T-cell (primary cell): ENCODE data around the gene DCAF5. TPM values are rescaled to one million over a fixed set of nuclear protein-coding genes. Genes with fewer than 3 reads are reported as not detected.

Experiments used
- ATAC-seq, 4 experiments: fragments of 200-7000 bp in 3 of 4; fragments of 150-1000 bp in 1 of 4; cut with Tn5 transposase; replicated peaks in 1 of 4; 1 replicate in 3 of 4; 2 replicates in 1 of 4; pipeline ENCODE4 v1.10.0; 2021; ENCODE audit warnings: moderate library complexity in 3 of 4, mild to moderate bottlenecking in 2 of 4, moderate number of reproducible peaks in 1 of 4
- CTCF ChIA-PET, 2 donors: fragments of 300-600 bp; sonication (Branson Sonifier 250); formaldehyde crosslinking; loops; one replicate each; lab custom pipeline; 2022; ENCODE audit warnings: antibody characterized with exemption in 2 of 2; lab: Charles Lee
- POLR2A ChIA-PET, 2 donors: fragments of 300-600 bp; sonication (Branson Sonifier 250); formaldehyde crosslinking; loops; one replicate each; lab custom pipeline; 2022; ENCODE audit warnings: antibody characterized with exemption in 2 of 2; lab: Charles Lee
- DNase-seq, 35 experiments: peaks; one replicate each; pipeline versions ENCODE4 v3.0.0 to v3.0.0-alpha.2; 2013 to 2023
- H3K27ac ChIP-seq: one replicate; pipeline ENCODE4 v1.5.1; 2013; ENCODE audit warnings: low read length
- H3K27me3 ChIP-seq, 2 experiments: replicated peaks in 1 of 2; 1 replicate in 1 of 2; 2 replicates in 1 of 2; pipeline versions ENCODE4 v1.6.1 to v1.7.0; 2013; ENCODE audit warnings: low read length in 1 of 2, mixed read lengths in 1 of 2; ENCODE audit not compliant: control insufficient read depth in 2 of 2, insufficient read depth in 2 of 2; ENCODE audit errors: extremely low read depth in 1 of 2
- H3K36me3 ChIP-seq, 2 donors: 1 replicate in 1 of 2; 2 replicates in 1 of 2; pipeline versions ENCODE4 v1.6.1 to v1.7.0; 2013; ENCODE audit warnings: low read length in 1 of 2; ENCODE audit not compliant: control insufficient read depth in 2 of 2, insufficient read depth in 1 of 2; ENCODE audit errors: extremely low read depth in 1 of 2
- H3K4me1 ChIP-seq, 2 experiments: 1 replicate in 1 of 2; 2 replicates in 1 of 2; pipeline versions ENCODE4 v1.6.1 to v1.7.0; 2013; ENCODE audit warnings: low read length in 2 of 2, mixed read lengths in 1 of 2; ENCODE audit not compliant: insufficient read depth in 2 of 2, control insufficient read depth in 1 of 2; ENCODE audit errors: extremely low read depth in 1 of 2
- H3K4me3 ChIP-seq, 2 donors: 1 replicate in 1 of 2; 2 replicates in 1 of 2; pipeline versions ENCODE4 v1.5.1 to v1.7.0; 2013; ENCODE audit warnings: mild to moderate bottlenecking in 2 of 2, low read length in 1 of 2, moderate library complexity in 1 of 2; ENCODE audit not compliant: control insufficient read depth in 1 of 2; ENCODE audit errors: extremely low read depth in 1 of 2
- H3K9me3 ChIP-seq: 2 replicates; pipeline ENCODE4 v1.7.0; 2013
- H3K27ac Mint-ChIP-seq, 2 donors: one replicate each; pipeline ENCODE4 v1.8.0; 2020 to 2021; ENCODE audit warnings: mild to moderate bottlenecking in 2 of 2, mixed read lengths in 2 of 2
- H3K27me3 Mint-ChIP-seq, 2 donors: one replicate each; pipeline ENCODE4 v1.8.0; 2021 to 2022; ENCODE audit warnings: mixed read lengths in 2 of 2
- H3K36me3 Mint-ChIP-seq: one replicate; pipeline ENCODE4 v1.8.0; 2021; ENCODE audit warnings: mixed read lengths
- H3K4me1 Mint-ChIP-seq, 3 donors: one replicate each; pipeline ENCODE4 v1.8.0; 2020 to 2022; ENCODE audit warnings: mixed read lengths in 3 of 3, mild to moderate bottlenecking in 1 of 3
- H3K4me3 Mint-ChIP-seq, 3 donors: one replicate each; pipeline ENCODE4 v1.8.0; 2020 to 2022; ENCODE audit warnings: mild to moderate bottlenecking in 3 of 3, mixed read lengths in 3 of 3, moderate library complexity in 3 of 3
- H3K9me3 Mint-ChIP-seq, 3 donors: one replicate each; pipeline ENCODE4 v1.8.0; 2020 to 2022; ENCODE audit warnings: mixed read lengths in 3 of 3
- WGBS: methylation state at CpG from one replicate; pipeline ENCODE4 v1.1.5; 2013; ENCODE audit warnings: missing lambda C conversion rate; ENCODE audit not compliant: insufficient coverage; 5-methylcytosine and 5-hydroxymethylcytosine counted together
- total RNA-seq, 35 experiments: library from RNA in 6 of 35; stranded (reverse) in 6 of 35; fragments of 120-200 nt in 1 of 35; gene quantifications; one replicate each; pipeline versions ENCODE4 v1.2.1 to v1.2.4 and lab custom pipeline; 2013 to 2026

DCAF5 gene
- total RNA-seq, 5 donors from 2014 or later (not counting 1 experiment from before 2014, with no cell fraction given), result 60.3 to 80.8 (median 64.2) TPM

DNA sequence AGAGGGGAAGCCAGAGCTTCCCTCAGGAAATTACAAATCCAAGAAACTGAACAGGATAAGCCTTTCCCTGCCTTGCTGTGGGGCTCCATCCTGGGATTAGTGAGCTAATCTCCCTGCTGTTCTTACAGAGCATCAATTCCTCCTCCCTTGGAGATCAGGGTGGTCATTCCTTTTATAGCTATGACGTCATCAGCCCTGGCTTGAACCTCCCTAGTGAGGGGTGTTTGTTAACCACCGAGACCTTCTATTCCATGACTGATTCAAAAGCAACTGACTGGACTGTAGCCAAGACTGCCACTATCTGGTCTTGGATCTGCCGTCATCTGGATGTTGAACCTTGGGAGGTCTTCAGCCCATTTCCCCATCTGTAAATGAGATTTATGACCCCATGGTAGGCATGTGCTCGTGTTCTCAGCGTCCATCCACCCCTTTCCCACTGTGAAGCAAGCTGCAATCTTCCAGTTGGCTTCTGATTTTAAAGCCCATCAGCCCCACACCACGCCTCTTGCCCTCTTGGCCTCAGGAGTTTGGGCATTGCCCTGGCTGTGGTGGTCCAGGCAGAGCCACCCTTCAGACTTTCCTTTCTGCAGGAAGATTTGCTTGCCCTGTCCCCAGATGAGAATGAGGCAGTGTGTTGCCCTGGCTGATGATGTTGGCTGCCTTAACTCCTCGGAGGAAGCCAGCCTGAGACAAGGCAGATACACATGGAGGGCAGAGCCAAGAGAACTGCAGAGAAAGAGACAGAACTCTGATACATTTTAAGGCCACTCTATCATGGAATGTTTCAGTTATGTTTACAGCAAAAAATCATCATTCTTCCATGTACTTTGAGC, 114.2 kb downstream of the DCAF5 start:
- no peak for ATAC-seq
- WGBS, result 51% methylated on average over 3 of the region's 7 CpGs
- Histone ChIP-seq H3K36me3 (no peaks in the 10 kb centered on the region), H3K27ac (no peak overlapping the region), H3K9me3 (no peaks in the 10 kb centered on the region), H3K4me3 (no peak overlapping the region), H3K27me3 (peaks cover 0 to 33% of the 10 kb centered on the region in 2 experiments), H3K4me1 (no peaks in the 10 kb centered on the region)
- CTCF ChIA-PET, result no interaction called here
- H3K4me3 Mint-ChIP-seq, result no peak overlapping the region
- POLR2A ChIA-PET, result interaction anchor here in 1 of 2 donors (0.6 kb wide), 1 partner anchor 30 kb away, joined by 4 read pairs; no protein-coding TSS in a partner anchor
- H3K27ac Mint-ChIP-seq, result no peak overlapping the region
- H3K27me3 Mint-ChIP-seq, result peaks cover 31 to 44% of the 10 kb centered on the region in 2 donors
- no peaks in the 10 kb centered on the region for H3K36me3 Mint-ChIP-seq
- no peak for DNase-seq
- H3K9me3 Mint-ChIP-seq, result no peaks in the 10 kb centered on the region
- H3K4me1 Mint-ChIP-seq, result peaks cover 10 to 14% (median 12%) of the 10 kb centered on the region in 3 donors

DNA sequence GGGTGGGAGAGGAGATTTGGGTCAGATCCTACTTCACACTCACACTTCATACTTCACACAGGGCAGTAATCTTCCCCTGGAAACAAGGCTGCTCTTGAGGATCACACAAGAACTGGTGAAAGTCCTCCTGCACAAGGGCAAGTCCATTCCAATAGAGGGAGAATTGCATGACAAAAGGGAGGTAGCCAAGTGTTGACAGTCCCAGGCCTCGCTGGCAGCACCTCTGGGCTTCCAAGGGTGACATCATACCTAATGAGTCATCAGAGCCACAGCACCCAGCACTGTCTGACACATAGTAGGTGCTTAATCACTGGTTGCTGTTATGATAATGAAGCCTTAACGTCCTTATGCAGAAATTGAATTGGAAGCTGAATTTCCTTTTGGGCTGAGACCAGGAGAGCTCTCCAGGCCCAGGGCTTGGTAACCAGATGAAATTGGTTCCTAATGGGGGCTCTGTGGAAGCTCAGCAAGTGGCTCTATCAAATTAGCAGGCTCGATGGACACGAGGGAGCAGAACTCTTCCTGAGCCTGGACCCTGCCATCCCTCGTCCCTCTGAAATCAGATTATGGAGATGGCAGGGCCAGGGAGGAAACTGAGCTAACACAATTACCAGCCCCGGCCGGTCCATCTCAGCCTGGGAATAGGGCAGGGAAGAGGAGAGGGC, 115.0 kb downstream of the DCAF5 start:
- Mint-ChIP-seq H3K36me3 (no peaks in the 10 kb centered on the region), H3K4me3 (no peak overlapping the region), H3K27ac (no peak overlapping the region), H3K27me3 (peaks cover 31 to 44% of the 10 kb centered on the region in 2 donors), H3K4me1 (peaks cover 5 to 8% (median 6%) of the 10 kb centered on the region in 3 donors), H3K9me3 (no peaks in the 10 kb centered on the region)
- Histone ChIP-seq H3K4me3 (no peak overlapping the region), H3K27me3 (peaks cover 0 to 31% of the 10 kb centered on the region in 2 experiments), H3K36me3 (no peaks in the 10 kb centered on the region), H3K27ac (no peak overlapping the region), H3K9me3 (no peaks in the 10 kb centered on the region), H3K4me1 (no peaks in the 10 kb centered on the region)
- DNase-seq (no peak), ATAC-seq (no peak)
- ChIA-PET CTCF (no interaction called here), POLR2A (interaction anchor here in 1 of 2 donors (0.6 kb wide), 1 partner anchor 30 kb away, joined by 4 read pairs; no protein-coding TSS in a partner anchor)
- 76% methylated on average over 4 of the region's 7 CpGs for WGBS

DNA sequence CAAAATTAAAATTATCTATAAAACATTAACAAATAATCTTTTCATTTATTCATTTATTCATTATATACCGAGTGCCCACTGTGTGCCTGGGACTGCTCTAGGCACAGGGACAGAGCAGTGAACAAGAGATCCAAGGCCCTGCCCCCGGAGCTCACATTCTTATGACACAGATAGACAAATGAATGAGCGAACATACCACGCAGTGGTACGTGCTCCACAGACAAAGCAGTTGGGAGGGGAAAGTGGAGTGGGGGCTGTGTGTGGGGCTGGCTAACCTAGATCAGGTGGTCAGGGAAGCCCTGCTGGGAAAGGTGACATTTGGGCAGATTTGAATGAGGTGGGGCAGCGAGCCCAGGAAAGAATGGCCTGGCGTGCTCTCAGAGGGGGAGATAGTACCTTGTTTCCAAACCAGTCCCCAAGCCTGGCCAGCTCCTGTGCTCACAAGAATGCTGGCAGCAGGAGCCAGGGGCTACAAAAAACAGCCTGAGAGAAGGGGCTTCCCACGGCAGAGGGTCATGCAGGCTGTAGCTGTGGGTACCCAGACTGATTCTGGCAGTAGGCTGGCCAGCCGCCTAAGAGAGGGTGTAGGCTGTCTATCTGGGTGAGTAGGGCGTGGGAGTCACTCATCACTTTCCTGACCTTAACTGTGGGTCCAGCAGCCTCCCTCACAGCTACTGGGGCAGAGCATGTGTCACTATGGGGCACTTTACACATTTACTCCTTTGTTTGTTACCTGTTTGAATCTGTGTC, 116.0 kb downstream of the DCAF5 start:
- Histone ChIP-seq H3K4me1 (no peaks in the 10 kb centered on the region), H3K4me3 (no peak overlapping the region), H3K27ac (no peak overlapping the region), H3K27me3 (peaks cover 0 to 30% of the 10 kb centered on the region in 2 experiments), H3K36me3 (no peaks in the 10 kb centered on the region), H3K9me3 (no peaks in the 10 kb centered on the region)
- H3K9me3 Mint-ChIP-seq, result no peaks in the 10 kb centered on the region
- H3K4me3 Mint-ChIP-seq, result no peak overlapping the region
- no peaks in the 10 kb centered on the region for H3K36me3 Mint-ChIP-seq
- POLR2A ChIA-PET, result no interaction called here
- H3K27me3 Mint-ChIP-seq, result peaks cover 31 to 42% of the 10 kb centered on the region in 2 donors
- WGBS, result 87% methylated on average over 8 of the region's 10 CpGs
- peaks cover 0 to 3% (median 0%) of the 10 kb centered on the region in 3 donors for H3K4me1 Mint-ChIP-seq
- CTCF ChIA-PET, result no interaction called here
- H3K27ac Mint-ChIP-seq, result no peak overlapping the region
- no peak for DNase-seq
- ATAC-seq, result no peak

DNA sequence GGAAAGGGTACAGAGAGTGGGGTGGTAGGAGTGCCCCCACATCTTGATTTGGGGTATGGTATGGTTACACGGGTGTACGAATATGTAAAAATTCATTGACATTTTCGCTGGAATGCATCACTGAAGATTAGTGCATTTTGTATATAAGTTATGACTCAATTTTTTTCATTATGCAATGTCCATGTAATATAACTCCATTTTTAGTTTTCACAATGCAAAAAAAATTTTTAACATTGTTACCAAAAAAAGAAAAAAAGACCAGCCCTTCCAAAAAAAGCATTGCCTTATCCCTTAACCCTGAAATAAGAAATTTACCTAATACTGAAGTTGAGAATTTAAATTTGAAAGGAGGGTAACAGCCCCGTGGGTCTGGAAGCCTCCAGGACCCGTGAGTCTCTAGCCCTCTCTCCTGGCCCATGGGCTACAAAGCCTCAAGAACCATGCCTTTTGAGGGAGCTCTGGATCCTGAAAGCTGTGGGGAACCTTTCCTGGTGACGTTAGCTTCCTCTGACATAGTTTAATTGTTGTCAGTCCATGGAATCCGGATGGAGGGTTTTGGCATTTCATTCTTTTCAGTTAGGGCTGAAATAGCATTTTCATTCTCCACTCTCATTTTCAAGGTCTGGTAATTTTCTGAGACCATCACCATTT, 118.2 kb downstream of the DCAF5 start:
- H3K4me1 ChIP-seq, result no peaks in the 10 kb centered on the region
- no peaks in the 10 kb centered on the region for H3K36me3 ChIP-seq
- Mint-ChIP-seq H3K4me3 (no peak overlapping the region), H3K27ac (no peak overlapping the region), H3K9me3 (no peaks in the 10 kb centered on the region), H3K27me3 (peaks cover 28 to 31% of the 10 kb centered on the region in 2 donors), H3K4me1 (peaks cover 0 to 3% (median 0%) of the 10 kb centered on the region in 3 donors), H3K36me3 (no peaks in the 10 kb centered on the region)
- no peak overlapping the region for H3K27ac ChIP-seq
- ChIA-PET CTCF (no interaction called here), POLR2A (no interaction called here)
- peaks cover 0 to 28% of the 10 kb centered on the region in 2 experiments for H3K27me3 ChIP-seq
- no peak for ATAC-seq
- H3K4me3 ChIP-seq, result no peak overlapping the region
- no peaks in the 10 kb centered on the region for H3K9me3 ChIP-seq
- DNase-seq, result no peak
- no CpG with 5 or more reads among the region's 7 CpGs for WGBS

DNA sequence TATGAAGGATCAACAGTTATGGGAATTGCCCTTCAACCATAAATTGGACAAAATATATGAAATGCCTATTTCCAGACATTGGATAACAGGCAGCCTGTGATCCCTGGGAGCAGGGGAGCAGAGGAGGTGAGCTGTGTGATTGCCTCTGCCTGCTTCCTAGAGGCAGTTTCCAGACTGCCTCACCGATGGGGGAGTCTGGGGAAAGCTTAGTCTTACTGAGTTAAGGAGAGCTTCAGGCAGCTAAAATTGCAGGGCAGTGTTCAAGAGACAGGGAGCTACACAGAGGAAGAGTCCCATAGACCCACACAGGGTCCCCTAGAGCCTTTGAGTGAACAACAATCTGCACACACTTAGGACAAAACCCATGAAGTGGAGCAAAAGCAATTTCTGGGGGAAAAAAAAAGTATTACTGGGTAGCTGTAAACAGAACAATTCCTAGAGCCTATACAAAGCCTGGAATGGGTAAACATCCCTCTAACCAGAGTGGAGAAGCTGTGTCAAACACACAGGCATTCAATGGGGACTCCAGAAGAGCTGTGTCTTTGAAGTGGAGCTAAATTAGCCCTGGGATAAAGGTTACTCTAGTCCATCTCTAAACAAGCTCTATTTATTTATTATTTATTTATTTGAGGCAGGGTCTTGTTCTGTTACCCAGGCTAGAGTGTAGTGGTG, 125.5 kb downstream of the DCAF5 start:
- H3K27ac Mint-ChIP-seq, result no peak overlapping the region
- Histone ChIP-seq H3K27me3 (no peaks in the 10 kb centered on the region), H3K9me3 (no peaks in the 10 kb centered on the region), H3K27ac (no peak overlapping the region), H3K4me3 (no peak overlapping the region), H3K36me3 (no peaks in the 10 kb centered on the region), H3K4me1 (no peaks in the 10 kb centered on the region)
- H3K4me3 Mint-ChIP-seq, result no peak overlapping the region
- peaks cover 0 to 3% of the 10 kb centered on the region in 2 donors for H3K27me3 Mint-ChIP-seq
- CTCF ChIA-PET, result no interaction called here
- H3K9me3 Mint-ChIP-seq, result no peaks in the 10 kb centered on the region
- H3K36me3 Mint-ChIP-seq, result no peaks in the 10 kb centered on the region
- ATAC-seq, result no peak
- POLR2A ChIA-PET, result no interaction called here
- DNase-seq, result no peak
- no CpG with 5 or more reads among the region's 1 CpG for WGBS
- H3K4me1 Mint-ChIP-seq, result no peaks in the 10 kb centered on the region
